GM21786 (cell line): ENCODE data around the gene ZBTB7B.
"Not testable (repeated sequence)": the region's sequence is repeated elsewhere in the genome, so short reads cannot be mapped to it uniquely, and the experiment has no call there.

Source experiments
- ATAC-seq: cut with Tn5 transposase; IDR thresholded peaks from one replicate; pipeline ENCODE4 v1.9.1; 2021; ENCODE audit not compliant: unreplicated experiment

The ZBTB7B gene

GRCh38 chr1:154988058-154988954 lies 14.3 kb upstream of the ZBTB7B start:
- no peak for ATAC-seq

GRCh38 chr1:154989195-154989860 lies 13.3 kb upstream of the ZBTB7B start:
- no peak for ATAC-seq

GRCh38 chr1:154990276-154990675 lies 12.3 kb upstream of the ZBTB7B start:
- no peak for ATAC-seq

DNA sequence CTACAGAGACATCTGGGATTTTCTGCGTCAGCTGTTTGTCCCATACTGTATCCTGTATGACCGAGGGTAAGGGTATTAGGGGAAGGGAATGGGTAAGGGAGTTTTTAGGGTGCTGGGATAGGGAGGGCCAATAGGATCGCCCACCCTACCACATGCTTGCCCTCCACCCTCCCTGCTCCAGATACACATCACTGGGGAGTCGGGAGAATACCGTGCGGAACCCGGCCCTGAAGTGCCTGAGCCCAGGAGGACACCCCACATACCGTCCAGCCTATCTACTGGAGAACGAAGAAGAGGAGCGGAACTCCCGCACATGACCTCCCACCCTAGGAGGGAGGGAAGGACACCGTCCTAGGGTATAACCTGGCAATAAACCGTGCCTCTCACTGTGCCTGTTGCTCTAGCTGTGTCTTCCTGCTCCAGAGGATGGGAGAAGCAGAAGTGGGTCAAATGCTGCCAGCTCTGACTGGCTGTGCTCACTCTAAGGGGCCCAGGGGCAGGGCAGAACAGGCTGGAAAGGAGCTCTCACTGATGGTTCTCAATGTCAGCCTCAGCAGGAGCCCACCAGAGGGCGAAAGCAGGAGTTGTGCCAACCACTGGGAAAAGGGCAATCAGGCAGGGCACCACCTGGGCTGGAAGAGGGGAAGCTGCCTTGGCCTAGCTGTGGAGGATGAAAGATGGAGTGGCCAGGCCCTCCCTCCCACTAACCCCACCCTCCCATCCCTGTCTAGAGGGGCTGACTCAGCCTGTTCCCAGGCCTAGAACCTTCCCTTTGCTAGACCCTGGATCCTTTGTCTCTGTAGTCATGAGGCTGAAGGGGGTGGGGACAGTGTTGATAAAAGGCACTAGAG lies 9.7 kb upstream of the ZBTB7B start:
- ATAC-seq, result no peak

DNA sequence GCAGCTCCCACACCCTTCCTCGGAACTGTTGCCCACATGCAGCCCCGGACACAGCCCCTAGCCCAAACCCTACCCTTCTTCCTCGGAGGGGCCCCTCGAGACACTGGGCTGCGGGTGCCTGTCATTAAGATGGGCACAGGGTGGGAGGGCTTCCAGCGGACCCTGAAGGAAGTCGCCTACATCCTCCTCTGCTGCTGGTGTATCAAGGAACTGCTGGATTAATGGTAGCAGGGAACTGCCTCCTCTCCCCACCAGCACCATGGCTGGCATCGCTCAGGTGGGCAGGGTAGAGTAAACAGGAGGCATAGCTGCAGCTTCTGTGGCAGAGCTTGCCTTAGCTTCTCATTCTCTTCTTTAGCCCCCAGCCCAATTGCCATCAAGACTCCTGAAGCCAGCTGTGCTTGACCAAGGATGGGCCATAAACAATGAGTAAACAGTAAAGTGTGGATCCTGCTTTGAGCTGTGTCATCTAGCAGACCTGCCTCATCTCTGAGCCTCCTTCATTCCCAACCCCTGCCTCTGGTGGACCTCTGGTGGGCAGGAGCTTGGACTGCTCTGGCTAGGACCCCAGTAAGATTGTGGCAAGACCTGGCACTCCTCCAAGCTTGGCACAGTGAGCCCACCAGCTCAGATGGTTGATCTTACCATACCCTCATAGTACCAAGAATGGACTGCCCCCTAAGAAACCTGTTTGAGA lies 8.9 kb upstream of the ZBTB7B start, which contains the start of gene LENEP:
TSS of gene LENEP (plus strand) at position 15 of the 697 bp plus-strand sequence. CDS start at position 37, 22 bp downstream.
- no peak for ATAC-seq

- ATAC-seq, result no peak
Observed at GRCh38 chr1:154994269-154994587, 8.4 kb upstream of the ZBTB7B start.

- ATAC-seq, result no peak
Observed at GRCh38 chr1:154994591-154994990, 8.0 kb upstream of the ZBTB7B start.

DNA sequence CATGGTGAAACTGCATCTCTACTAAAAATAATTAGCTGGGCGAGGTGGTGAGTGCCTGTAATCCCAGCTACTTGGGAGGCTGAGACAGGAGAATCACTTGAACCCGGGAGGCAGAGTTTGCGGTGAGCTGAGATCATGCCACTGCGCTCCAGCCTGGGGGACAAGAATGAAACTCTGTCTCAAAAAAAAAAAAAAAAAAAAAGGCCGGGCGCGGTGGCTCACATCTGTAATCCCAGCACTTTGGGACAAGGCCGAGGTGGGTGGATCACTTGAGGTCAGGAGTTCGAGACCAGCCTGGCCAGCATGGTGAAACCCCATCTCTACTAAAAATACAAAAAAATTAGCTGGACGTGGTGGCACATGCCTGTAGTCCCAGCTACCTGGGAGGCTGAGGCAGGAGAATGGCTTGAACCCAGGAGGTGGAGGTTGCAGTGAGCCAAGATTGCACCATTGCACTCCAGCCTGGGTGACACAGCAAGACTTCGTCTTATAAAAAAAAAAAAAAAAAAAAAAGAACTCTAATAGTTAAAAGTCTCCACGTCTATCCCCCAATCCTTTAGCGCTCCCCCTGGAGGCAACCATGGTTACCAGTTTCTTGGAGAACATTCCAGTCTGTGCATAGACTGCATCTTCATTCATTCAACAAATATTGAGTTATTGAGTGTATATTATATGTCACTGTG lies 7.2 kb upstream of the ZBTB7B start:
- not testable (repeated sequence) for ATAC-seq

GRCh38 chr1:154996966-154997701 lies 5.5 kb upstream of the ZBTB7B start:
- no peak for ATAC-seq

- no peak for ATAC-seq
Observed at GRCh38 chr1:154998201-154998780, 4.3 kb upstream of the ZBTB7B start.

DNA sequence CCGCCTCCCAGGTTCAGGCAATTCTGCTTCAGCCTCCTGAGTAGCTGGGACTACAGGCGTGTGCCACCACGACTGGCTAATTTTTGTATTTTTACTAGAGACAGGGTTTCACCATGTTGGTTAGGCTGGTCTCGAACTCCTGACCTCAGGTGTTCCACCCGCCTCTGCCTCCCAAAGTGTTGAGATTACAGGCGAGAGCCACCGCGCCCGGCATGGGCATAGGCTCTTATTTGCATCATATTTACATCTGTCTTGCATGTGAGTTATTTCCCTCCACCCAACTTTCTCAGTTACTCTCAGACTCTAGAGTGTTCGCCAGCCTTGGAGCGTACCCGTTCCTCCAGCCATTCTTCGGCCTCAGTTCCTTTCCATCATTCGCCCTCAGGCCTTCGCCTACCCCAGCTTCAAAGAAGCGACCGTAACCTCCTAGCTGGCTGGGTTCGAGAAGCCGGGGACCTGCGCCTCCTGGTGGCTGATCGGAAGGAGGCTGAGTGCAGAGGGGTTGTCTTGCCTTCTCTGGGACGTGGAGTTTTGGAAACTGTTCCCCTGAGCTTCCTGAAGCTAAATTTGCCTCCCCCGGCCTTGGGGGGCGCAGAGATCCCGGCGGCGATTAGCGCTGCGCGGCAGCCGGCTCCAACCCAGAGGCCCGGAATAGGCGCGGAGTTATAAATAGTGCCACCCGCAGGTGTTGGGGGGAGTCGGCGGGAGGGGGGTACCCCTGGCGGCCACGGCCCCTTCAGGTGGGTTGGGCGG lies 3.6 kb upstream of the ZBTB7B start:
- no peak for ATAC-seq

- no peak for ATAC-seq
Observed at GRCh38 chr1:154999571-155000410, 2.8 kb upstream of the ZBTB7B start.

- ATAC-seq, result no peak
Observed at GRCh38 chr1:155000411-155000725, 2.2 kb upstream of the ZBTB7B start.

DNA sequence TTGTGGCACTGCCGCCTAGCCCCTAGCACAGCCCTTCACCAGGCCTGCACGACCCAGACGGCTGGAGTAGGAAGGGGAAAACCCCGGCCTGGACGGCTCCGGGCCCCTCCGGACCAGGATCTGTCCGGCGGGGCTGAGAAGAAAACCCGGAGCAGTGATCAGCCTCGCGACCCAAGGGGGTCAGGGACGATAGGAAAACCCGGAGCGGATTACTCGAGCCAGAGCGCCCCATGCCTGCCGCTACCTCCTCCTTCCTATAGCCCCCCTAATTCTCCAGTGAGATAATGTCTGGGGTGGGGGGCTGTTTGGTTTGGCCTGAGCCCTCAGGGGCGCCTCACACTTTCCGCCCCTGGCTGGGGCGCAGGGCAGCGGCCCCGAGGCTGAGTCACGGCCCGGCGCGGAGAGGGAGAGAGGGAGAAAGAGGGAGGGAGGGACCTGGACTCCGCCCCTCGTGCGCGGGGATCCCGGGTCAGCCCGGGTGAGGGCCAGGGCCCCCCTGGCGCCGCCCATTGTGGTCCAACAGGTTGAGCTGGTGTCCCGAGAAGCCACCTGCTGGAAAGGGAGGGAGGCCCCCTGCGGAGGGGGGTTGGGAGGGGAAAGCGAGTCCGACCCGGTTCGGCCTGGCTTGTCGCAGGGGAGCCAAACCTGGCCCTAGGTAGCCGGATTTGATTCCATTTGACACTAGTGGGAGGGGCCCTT lies 1.7 kb upstream of the ZBTB7B start:
- ATAC-seq, result peak; percentile 36

DNA sequence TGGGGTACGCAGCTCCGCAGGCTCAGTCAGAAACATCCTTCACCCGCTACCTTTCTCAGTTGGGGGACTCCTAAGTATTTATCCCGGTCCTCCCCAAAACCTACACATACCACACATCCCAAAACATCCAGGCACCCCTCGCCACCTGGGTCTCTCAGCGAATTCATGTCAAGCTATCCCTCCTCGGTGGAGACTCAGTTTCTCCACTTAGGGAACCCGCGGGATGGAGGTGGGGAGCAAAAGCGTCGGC lies 1.3 kb upstream of the ZBTB7B start:
- ATAC-seq, result no peak

DNA sequence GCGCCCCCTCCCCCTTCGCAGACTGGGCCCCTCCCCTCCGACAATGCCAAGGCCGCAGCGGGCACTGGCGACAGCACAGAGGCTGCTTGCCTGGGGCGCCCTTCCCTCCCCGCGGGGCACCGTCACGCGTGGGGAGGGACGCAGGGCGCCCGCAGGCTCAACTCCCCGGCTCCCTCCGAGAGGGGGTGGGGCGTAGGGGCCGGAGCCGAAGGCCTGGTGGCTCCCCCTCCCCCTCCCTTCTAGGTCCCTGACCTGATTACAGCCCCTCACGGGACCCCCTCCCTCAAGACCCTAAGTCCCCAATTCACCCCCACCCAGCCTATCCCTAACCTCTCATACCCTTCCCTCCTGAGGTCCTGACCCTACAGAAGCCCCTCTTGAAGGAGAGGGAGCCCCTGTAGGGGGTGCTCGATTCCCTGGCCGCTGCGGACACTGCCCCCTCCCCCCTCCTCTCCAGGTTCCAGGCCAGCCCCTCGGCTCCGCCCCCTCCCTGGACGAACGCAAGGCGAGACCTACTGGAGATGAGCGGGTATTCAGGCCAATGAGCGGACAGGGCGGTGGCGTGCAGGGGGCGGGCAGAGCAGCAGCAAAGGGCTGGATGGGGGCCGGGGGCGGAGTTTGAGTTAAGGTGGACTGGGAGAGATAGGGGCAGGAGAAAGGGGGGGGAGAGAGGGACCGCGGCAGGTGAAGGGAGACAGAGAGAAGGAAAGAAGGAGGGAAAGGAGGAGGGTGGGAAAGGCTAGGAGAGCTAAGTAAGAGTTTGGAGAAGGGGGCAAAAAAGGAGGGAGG lies 733 bp upstream of the ZBTB7B start:
- ATAC-seq, result peak; percentile 35
